Activated naive CD4-positive, alpha-beta T cell treated with anti-CD3 and anti-CD28 coated beads, Interleukin-2, amount 10 ng/mL, durations not matched to agents 7 days and 5 days (primary cell): ENCODE results near the gene TBC1D2.
A peak's percentile ranks its signal among the peaks of the same experiment; 100 is the strongest.

Source experiments
- CTCF ChIA-PET: fragments of 350-600 bp; sonication (Branson Sonifier 250); formaldehyde crosslinking; loops from one replicate; lab custom pipeline; 2021; ENCODE audit warnings: antibody characterized with exemption; lab: Charles Lee
- DNase-seq: peaks from one replicate; pipeline ENCODE4 v3.0.0-alpha.2; 2020
- H3K27ac Mint-ChIP-seq: one replicate; pipeline ENCODE4 v1.8.0; 2021; ENCODE audit warnings: mild to moderate bottlenecking, moderate library complexity, mixed read lengths
- H3K27me3 Mint-ChIP-seq: one replicate; pipeline ENCODE4 v1.8.0; 2021; ENCODE audit warnings: mild to moderate bottlenecking, mixed read lengths
- H3K36me3 Mint-ChIP-seq: one replicate; pipeline ENCODE4 v1.8.0; 2021; ENCODE audit warnings: mixed read lengths
- H3K4me1 Mint-ChIP-seq: one replicate; pipeline ENCODE4 v1.8.0; 2021; ENCODE audit warnings: mixed read lengths
- H3K4me3 Mint-ChIP-seq: one replicate; pipeline ENCODE4 v1.8.0; 2021; ENCODE audit warnings: mild to moderate bottlenecking, moderate library complexity, mixed read lengths
- H3K9me3 Mint-ChIP-seq: one replicate; pipeline ENCODE4 v1.8.0; 2021; ENCODE audit warnings: mixed read lengths

TBC1D2 gene

GRCh38 chr9:98255578-98256296, at the start of gene TBC1D2:
Gene TBC1D2 (minus strand): TSS chr9:98255649. CDS start chr9:98255541, 108 bp downstream.
- H3K9me3 Mint-ChIP-seq: no peaks in the 10 kb centered on the region
- CTCF ChIA-PET: interaction anchor here (1.0 to 2.9 kb wide), 11 partner anchors 48 to 334 kb away, joined by 3 to 13 read pairs (median 5); partner anchors contain the start of genes TRIM14 and TRMO
- H3K27ac Mint-ChIP-seq: peak within 1 kb of the TSS; percentile 99
- DNase-seq: peak; percentile 98
- H3K36me3 Mint-ChIP-seq: peaks cover 14% of the 10 kb centered on the region
- peak within 1 kb of the TSS; percentile 95 for H3K4me3 Mint-ChIP-seq
- peaks cover 4% of the 10 kb centered on the region for H3K27me3 Mint-ChIP-seq
- H3K4me1 Mint-ChIP-seq: peaks cover 36% of the 10 kb centered on the region

GRCh38 chr9:98304381-98304780, 48.9 kb upstream of the TBC1D2 start:
- Mint-ChIP-seq H3K36me3 (no peaks in the 10 kb centered on the region), H3K9me3 (no peaks in the 10 kb centered on the region), H3K4me1 (peaks cover 3% of the 10 kb centered on the region), H3K4me3 (no peak overlapping the region), H3K27ac (no peak overlapping the region), H3K27me3 (peaks cover 21% of the 10 kb centered on the region)
- DNase-seq: no peak
- CTCF ChIA-PET: no interaction called here

- Mint-ChIP-seq H3K27me3 (peaks cover 19% of the 10 kb centered on the region), H3K4me3 (no peak overlapping the region), H3K9me3 (no peaks in the 10 kb centered on the region), H3K36me3 (no peaks in the 10 kb centered on the region), H3K27ac (no peak overlapping the region), H3K4me1 (peaks cover 3% of the 10 kb centered on the region)
- no peak for DNase-seq
- CTCF ChIA-PET: no interaction called here
Observed at GRCh38 chr9:98303633-98304125, 48.2 kb upstream of the TBC1D2 start.

- peaks cover 13% of the 10 kb centered on the region for H3K27me3 Mint-ChIP-seq
- no peaks in the 10 kb centered on the region for H3K36me3 Mint-ChIP-seq
- H3K4me3 Mint-ChIP-seq: no peak overlapping the region
- DNase-seq: no peak
- H3K27ac Mint-ChIP-seq: no peak overlapping the region
- no peaks in the 10 kb centered on the region for H3K9me3 Mint-ChIP-seq
- peaks cover 3% of the 10 kb centered on the region for H3K4me1 Mint-ChIP-seq
- CTCF ChIA-PET: interaction anchor here (0.8 kb wide), 1 partner anchor 13 kb away, joined by 3 read pairs; no protein-coding TSS in a partner anchor
Observed at GRCh38 chr9:98302938-98303632, 47.6 kb upstream of the TBC1D2 start.

GRCh38 chr9:98302150-98302549, 46.7 kb upstream of the TBC1D2 start:
- DNase-seq: no peak
- CTCF ChIA-PET: no interaction called here
- no peak overlapping the region for H3K27ac Mint-ChIP-seq
- H3K4me1 Mint-ChIP-seq: peaks cover 3% of the 10 kb centered on the region
- H3K4me3 Mint-ChIP-seq: no peak overlapping the region
- peaks cover 9% of the 10 kb centered on the region for H3K27me3 Mint-ChIP-seq
- no peaks in the 10 kb centered on the region for H3K36me3 Mint-ChIP-seq
- no peaks in the 10 kb centered on the region for H3K9me3 Mint-ChIP-seq

GRCh38 chr9:98300611-98301010, 45.2 kb upstream of the TBC1D2 start:
- CTCF ChIA-PET: no interaction called here
- H3K4me1 Mint-ChIP-seq: peaks cover 3% of the 10 kb centered on the region
- H3K36me3 Mint-ChIP-seq: no peaks in the 10 kb centered on the region
- no peaks in the 10 kb centered on the region for H3K9me3 Mint-ChIP-seq
- H3K4me3 Mint-ChIP-seq: no peak overlapping the region
- DNase-seq: no peak
- H3K27ac Mint-ChIP-seq: no peak overlapping the region
- peaks cover 3% of the 10 kb centered on the region for H3K27me3 Mint-ChIP-seq

GRCh38 chr9:98298476-98298875, 43.0 kb upstream of the TBC1D2 start:
- CTCF ChIA-PET: interaction anchor here (0.8 kb wide), 1 partner anchor 17 kb away, joined by 4 read pairs; no protein-coding TSS in a partner anchor
- no peaks in the 10 kb centered on the region for H3K36me3 Mint-ChIP-seq
- no peak for DNase-seq
- H3K27me3 Mint-ChIP-seq: peaks cover 7% of the 10 kb centered on the region
- peaks cover 3% of the 10 kb centered on the region for H3K4me1 Mint-ChIP-seq
- H3K27ac Mint-ChIP-seq: no peak overlapping the region
- H3K4me3 Mint-ChIP-seq: no peak overlapping the region
- H3K9me3 Mint-ChIP-seq: no peaks in the 10 kb centered on the region

- no peaks in the 10 kb centered on the region for H3K9me3 Mint-ChIP-seq
- H3K27me3 Mint-ChIP-seq: peaks cover 20% of the 10 kb centered on the region
- H3K4me3 Mint-ChIP-seq: no peak overlapping the region
- no peak for DNase-seq
- H3K4me1 Mint-ChIP-seq: no peaks in the 10 kb centered on the region
- H3K27ac Mint-ChIP-seq: no peak overlapping the region
- H3K36me3 Mint-ChIP-seq: no peaks in the 10 kb centered on the region
- CTCF ChIA-PET: no interaction called here
Observed at GRCh38 chr9:98295824-98296223, 40.4 kb upstream of the TBC1D2 start.

GRCh38 chr9:98291820-98292219, 36.4 kb upstream of the TBC1D2 start:
- H3K27me3 Mint-ChIP-seq: peaks cover 31% of the 10 kb centered on the region
- H3K27ac Mint-ChIP-seq: no peak overlapping the region
- no peaks in the 10 kb centered on the region for H3K36me3 Mint-ChIP-seq
- CTCF ChIA-PET: no interaction called here
- H3K4me1 Mint-ChIP-seq: no peaks in the 10 kb centered on the region
- H3K4me3 Mint-ChIP-seq: no peak overlapping the region
- H3K9me3 Mint-ChIP-seq: no peaks in the 10 kb centered on the region
- DNase-seq: no peak

- H3K36me3 Mint-ChIP-seq: no peaks in the 10 kb centered on the region
- CTCF ChIA-PET: interaction anchor here (1.2 kb wide), 1 partner anchor 128 kb away, joined by 3 read pairs; no protein-coding TSS in a partner anchor
- peaks cover 34% of the 10 kb centered on the region for H3K27me3 Mint-ChIP-seq
- no peak overlapping the region for H3K4me3 Mint-ChIP-seq
- no peak for DNase-seq
- H3K4me1 Mint-ChIP-seq: no peaks in the 10 kb centered on the region
- H3K9me3 Mint-ChIP-seq: no peaks in the 10 kb centered on the region
- no peak overlapping the region for H3K27ac Mint-ChIP-seq
Observed at GRCh38 chr9:98290411-98290810, 35.0 kb upstream of the TBC1D2 start.

- CTCF ChIA-PET: interaction anchor here (1.2 kb wide), 1 partner anchor 128 kb away, joined by 3 read pairs; no protein-coding TSS in a partner anchor
- Mint-ChIP-seq H3K4me1 (no peaks in the 10 kb centered on the region), H3K27me3 (peaks cover 34% of the 10 kb centered on the region), H3K4me3 (no peak overlapping the region), H3K27ac (no peak overlapping the region), H3K9me3 (no peaks in the 10 kb centered on the region), H3K36me3 (no peaks in the 10 kb centered on the region)
- DNase-seq: no peak
Observed at GRCh38 chr9:98289614-98290201, 34.3 kb upstream of the TBC1D2 start.

GRCh38 chr9:98288881-98289280, 33.4 kb upstream of the TBC1D2 start:
- DNase-seq: no peak
- Mint-ChIP-seq H3K36me3 (no peaks in the 10 kb centered on the region), H3K9me3 (no peaks in the 10 kb centered on the region), H3K27ac (no peak overlapping the region), H3K27me3 (peaks cover 30% of the 10 kb centered on the region), H3K4me3 (no peak overlapping the region), H3K4me1 (no peaks in the 10 kb centered on the region)
- CTCF ChIA-PET: no interaction called here

- Mint-ChIP-seq H3K27ac (no peak overlapping the region), H3K9me3 (no peaks in the 10 kb centered on the region), H3K4me3 (no peak overlapping the region), H3K36me3 (no peaks in the 10 kb centered on the region), H3K4me1 (no peaks in the 10 kb centered on the region), H3K27me3 (peaks cover 27% of the 10 kb centered on the region)
- no peak for DNase-seq
- CTCF ChIA-PET: no interaction called here
Observed at GRCh38 chr9:98287384-98287783, 31.9 kb upstream of the TBC1D2 start.

GRCh38 chr9:98285446-98285845, 30.0 kb upstream of the TBC1D2 start:
- H3K9me3 Mint-ChIP-seq: no peaks in the 10 kb centered on the region
- H3K36me3 Mint-ChIP-seq: no peaks in the 10 kb centered on the region
- H3K27me3 Mint-ChIP-seq: peaks cover 24% of the 10 kb centered on the region
- H3K4me1 Mint-ChIP-seq: no peaks in the 10 kb centered on the region
- CTCF ChIA-PET: no interaction called here
- no peak overlapping the region for H3K27ac Mint-ChIP-seq
- no peak for DNase-seq
- H3K4me3 Mint-ChIP-seq: no peak overlapping the region
